Keratinocyte (primary cell): ENCODE results near the gene DEPDC5. TPM values are rescaled to one million over a fixed set of nuclear protein-coding genes. Genes with fewer than 3 reads are reported as not detected.

Experiments
- DNase-seq: peaks from one replicate; pipeline ENCODE4 v3.0.0-alpha.2; 2011; ENCODE audit warnings: low read depth, missing footprints, low spot score
- FAIRE-seq: peaks from 2 replicates; lab custom pipeline; 2011; peaks lifted over from hg19 to GRCh38; lab: Jason Lieb, UNC
- H2AFZ ChIP-seq: 2 replicates; pipeline ENCODE4 v1.6.0; 2012; ENCODE audit warnings: low read length, control low read depth, inconsistent platforms; ENCODE audit not compliant: control insufficient read depth
- H3K27ac ChIP-seq: 2 replicates; pipeline ENCODE4 v1.5.1; 2011; ENCODE audit warnings: low read length; ENCODE audit not compliant: control insufficient read depth, insufficient read depth
- H3K27me3 ChIP-seq: 3 replicates; pipeline ENCODE4 v1.6.0; 2011; ENCODE audit warnings: low read length; ENCODE audit not compliant: control insufficient read depth, insufficient read depth; ENCODE audit errors: extremely low read depth
- H3K36me3 ChIP-seq, 2 experiments: 2 replicates in 1 of 2; 3 replicates in 1 of 2; pipeline ENCODE4 v1.5.1; 2011; ENCODE audit warnings: low read length in 2 of 2, mild to moderate bottlenecking in 1 of 2; ENCODE audit not compliant: control insufficient read depth in 2 of 2, insufficient read depth in 2 of 2; ENCODE audit errors: extremely low read depth in 1 of 2
- H3K4me1 ChIP-seq: 3 replicates; pipeline ENCODE4 v1.5.1; 2011; ENCODE audit warnings: low read length; ENCODE audit not compliant: control insufficient read depth, insufficient read depth; ENCODE audit errors: extremely low read depth
- H3K4me2 ChIP-seq: 3 replicates; pipeline ENCODE4 v1.6.0; 2011; ENCODE audit warnings: low read depth, low read length; ENCODE audit not compliant: control insufficient read depth, insufficient read depth; ENCODE audit errors: extremely low read depth
- H3K4me3 ChIP-seq, 3 experiments: fragments of 200-600 bp in 1 of 3; sonication (generic) in 1 of 3; 2 replicates in 2 of 3; 3 replicates in 1 of 3; pipeline ENCODE4 v1.5.1; 2011 to 2016; ENCODE audit warnings: low read length in 3 of 3, mild to moderate bottlenecking in 3 of 3, control low read depth in 2 of 3, inconsistent platforms in 1 of 3, low read depth in 1 of 3, mixed read lengths in 1 of 3, mixed run types in 1 of 3, moderate library complexity in 1 of 3; ENCODE audit not compliant: control insufficient read depth in 2 of 3, insufficient read depth in 2 of 3; ENCODE audit errors: extremely low read depth in 1 of 3
- H3K79me2 ChIP-seq: 2 replicates; pipeline ENCODE4 v1.6.0; 2012; ENCODE audit warnings: low read length; ENCODE audit not compliant: control insufficient read depth, insufficient read depth
- H3K9ac ChIP-seq: 3 replicates; pipeline ENCODE4 v1.6.0; 2011; ENCODE audit warnings: low read length; ENCODE audit not compliant: control insufficient read depth, insufficient read depth; ENCODE audit errors: extremely low read depth
- H3K9me1 ChIP-seq: 3 replicates; pipeline ENCODE4 v1.6.0; 2011; ENCODE audit warnings: low read length; ENCODE audit not compliant: control insufficient read depth, insufficient read depth; ENCODE audit errors: extremely low read depth
- H3K9me3 ChIP-seq: 2 replicates; pipeline ENCODE4 v1.5.1; 2012; ENCODE audit warnings: low read depth, low read length; ENCODE audit not compliant: control insufficient read depth
- H4K20me1 ChIP-seq: 3 replicates; pipeline ENCODE4 v1.6.0; 2011; ENCODE audit warnings: low read length; ENCODE audit not compliant: control insufficient read depth, insufficient read depth; ENCODE audit errors: extremely low read depth
- CTCF ChIP-seq, 3 experiments: IDR thresholded peaks in 1 of 3; conservative IDR thresholded peaks in 1 of 3; optimal IDR thresholded peaks in 1 of 3; 2 replicates in 2 of 3; 3 replicates in 1 of 3; pipeline versions ENCODE3 to v1.5.1; 2011; ENCODE audit warnings: low read length in 3 of 3, mild to moderate bottlenecking in 3 of 3, moderate library complexity in 2 of 3, control low read depth in 1 of 3, inconsistent platforms in 1 of 3; ENCODE audit not compliant: insufficient read depth in 2 of 3; ENCODE audit errors: extremely low read depth in 1 of 3
- EZH2 ChIP-seq: IDR thresholded peaks from one replicate; pipeline ENCODE4 v1.6.1; 2012; ENCODE audit warnings: inconsistent platforms, mild to moderate bottlenecking, low read length, moderate library complexity
- dilution Hi-C: fragments of 300-500 bp; cut with MboI; formaldehyde crosslinking; loops from one replicate; pipeline ENCODE4 v1.7.0; 2020; ENCODE audit warnings: low sequenced_read_pairs; ENCODE audit not compliant: extremely low pct_ligation_motif_present
- polyA plus RNA-seq, 5 experiments: library from polyadenylated mRNA; depleted of rRNA in 3 of 5; stranded (reverse) in 3 of 5; stranded (forward) in 1 of 5; unstranded in 1 of 5; fragments of >200 nt; gene quantifications; 1 replicate in 1 of 5; 2 replicates in 3 of 5; 3 replicates in 1 of 5; pipeline versions ENCODE4 v1.2.1 to v1.2.3, GENCODE V29; 2011 to 2012; ENCODE audit warnings: missing spikeins in 2 of 5, low read depth in 1 of 5, low replicate concordance in 1 of 5

Gene DEPDC5
- polyA plus RNA-seq, 1 donor (not counting 4 experiments of a cell fraction or from before 2014, with no cell fraction given), result 9.7 TPM

- H3K9ac ChIP-seq, result no peak overlapping the region
- no peak overlapping the region for H3K27ac ChIP-seq
- H3K79me2 ChIP-seq, result peaks cover 3% of the 10 kb centered on the region
- FAIRE-seq, result no peak
- H3K27me3 ChIP-seq, result no peaks in the 10 kb centered on the region
- H4K20me1 ChIP-seq, result no peaks in the 10 kb centered on the region
- H3K9me3 ChIP-seq, result no peaks in the 10 kb centered on the region
- no peak overlapping the region for H3K4me3 ChIP-seq
- TF ChIP-seq CTCF (optimal IDR thresholded peaks at IDR 0.05 in 1 of 3, IDR thresholded peaks at IDR 0.05 in 1 of 3, conservative IDR thresholded peaks at IDR 0.05 in 1 of 3; ENCODE audit: extremely low read depth in 1 of 3, insufficient read depth in 2 of 3, low read length in 3 of 3), result no peak
- TF ChIP-seq EZH2, result no peak
- no peak overlapping the region for H2AFZ ChIP-seq
- peaks cover 37 to 42% of the 10 kb centered on the region in 2 experiments for H3K36me3 ChIP-seq
- H3K9me1 ChIP-seq, result no peaks in the 10 kb centered on the region
- no peak for DNase-seq
- dilution Hi-C loops, result no loop called here
- no peak overlapping the region for H3K4me2 ChIP-seq
- no peaks in the 10 kb centered on the region for H3K4me1 ChIP-seq
Observed at GRCh38 chr22:31715147-31715778, 38.6 kb upstream of the DEPDC5 start.

DNA sequence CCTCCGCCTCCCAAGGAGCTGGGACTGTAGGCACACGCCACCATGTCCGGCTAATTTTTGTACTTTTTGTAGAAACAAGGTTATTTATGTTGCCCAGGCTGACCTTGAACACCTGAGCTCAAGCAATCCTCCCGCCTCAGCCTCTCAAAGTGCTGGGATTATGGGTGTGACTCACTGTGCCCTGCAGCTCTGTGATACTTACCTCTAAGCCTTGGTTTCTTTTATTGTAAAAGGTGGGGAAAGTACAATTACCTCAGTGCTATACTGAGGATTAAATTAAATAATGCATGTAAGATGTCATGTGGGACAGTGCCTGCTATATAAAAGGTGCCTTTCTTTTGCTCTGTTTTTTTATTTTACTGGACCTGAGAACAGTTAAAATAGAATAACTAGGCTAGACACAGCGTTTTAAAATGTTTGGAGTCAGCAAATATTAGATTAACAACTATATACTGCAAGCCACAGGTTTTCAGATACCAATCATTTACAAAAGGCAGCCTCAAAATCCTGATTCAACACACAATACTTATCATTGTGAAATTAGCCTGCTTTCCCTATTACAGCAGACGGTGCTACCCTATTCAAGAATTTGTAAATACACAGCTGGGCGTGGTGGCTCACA lies 33.9 kb upstream of the DEPDC5 start:
- no peak overlapping the region for H3K27ac ChIP-seq
- dilution Hi-C loops, result no loop called here
- no peak overlapping the region for H3K9ac ChIP-seq
- TF ChIP-seq EZH2, result no peak
- TF ChIP-seq CTCF (optimal IDR thresholded peaks at IDR 0.05 in 1 of 3, IDR thresholded peaks at IDR 0.05 in 1 of 3, conservative IDR thresholded peaks at IDR 0.05 in 1 of 3; ENCODE audit: extremely low read depth in 1 of 3, insufficient read depth in 2 of 3, low read length in 3 of 3), result no peak
- no peaks in the 10 kb centered on the region for H3K27me3 ChIP-seq
- DNase-seq (no peak), FAIRE-seq (no peak)
- no peaks in the 10 kb centered on the region for H3K9me1 ChIP-seq
- H3K4me1 ChIP-seq, result no peaks in the 10 kb centered on the region
- H3K9me3 ChIP-seq, result no peaks in the 10 kb centered on the region
- no peak overlapping the region for H2AFZ ChIP-seq
- no peaks in the 10 kb centered on the region for H4K20me1 ChIP-seq
- H3K36me3 ChIP-seq, result peaks cover 22 to 27% of the 10 kb centered on the region in 2 experiments
- no peak overlapping the region for H3K4me3 ChIP-seq
- peaks cover 4% of the 10 kb centered on the region for H3K79me2 ChIP-seq
- H3K4me2 ChIP-seq, result no peak overlapping the region
